DLD1 (cell line): ENCODE results near the gene ZNF25.
"Not testable (repeated sequence)": the region's sequence is repeated elsewhere in the genome, so short reads cannot be mapped to it uniquely, and the experiment has no call there.

Experiments used
- in situ Hi-C: cut with HindIII; loops from 2 replicates; pipeline ENCODE4 v1.10.0; 2017; ENCODE audit warnings: low sequenced_read_pairs

ZNF25 gene

DNA sequence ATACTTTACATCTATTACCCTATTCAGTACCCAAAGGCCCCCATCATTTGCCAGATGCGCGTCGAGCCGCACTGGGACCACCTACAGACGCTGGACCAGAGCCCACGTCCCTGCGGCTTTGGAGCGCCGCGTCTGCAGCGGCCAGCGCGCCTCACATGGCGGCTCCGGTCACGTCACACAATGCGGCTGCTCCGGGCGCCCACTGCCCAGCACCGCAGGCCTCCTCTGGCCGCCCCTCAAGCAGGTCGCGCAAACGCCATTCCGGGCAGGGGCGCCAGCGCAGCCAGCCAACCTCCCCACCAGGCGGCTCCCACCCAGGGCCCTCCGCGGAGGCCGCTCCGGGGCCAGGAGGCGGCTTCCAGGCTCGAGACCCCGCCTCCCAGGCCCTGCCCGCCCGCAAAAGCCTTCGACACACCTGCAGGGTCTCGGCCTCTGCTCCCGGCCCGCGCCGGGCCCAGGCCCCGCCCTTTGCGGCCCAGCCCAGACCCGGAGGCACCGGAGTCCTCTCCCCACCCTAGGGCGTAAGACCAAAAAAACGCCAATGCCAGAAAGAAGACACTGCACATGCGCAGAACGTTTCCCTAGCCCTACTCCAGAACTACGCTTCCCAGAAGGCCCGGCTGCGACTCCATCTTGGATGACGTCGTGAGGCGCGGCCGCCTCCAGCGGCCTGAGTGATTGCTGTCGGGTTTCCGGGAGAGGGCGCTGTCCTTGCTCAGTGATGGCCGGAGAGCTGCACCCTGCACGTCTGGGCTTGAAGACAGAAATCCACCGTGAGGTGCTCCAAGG lies at the start of gene ZNF25:
ZNF25 (minus strand) TSS at position 557 of the 789 bp plus-strand sequence. CDS start 4,925 bp downstream, outside the sequence.
- in situ Hi-C loops, result no loop called here

DNA sequence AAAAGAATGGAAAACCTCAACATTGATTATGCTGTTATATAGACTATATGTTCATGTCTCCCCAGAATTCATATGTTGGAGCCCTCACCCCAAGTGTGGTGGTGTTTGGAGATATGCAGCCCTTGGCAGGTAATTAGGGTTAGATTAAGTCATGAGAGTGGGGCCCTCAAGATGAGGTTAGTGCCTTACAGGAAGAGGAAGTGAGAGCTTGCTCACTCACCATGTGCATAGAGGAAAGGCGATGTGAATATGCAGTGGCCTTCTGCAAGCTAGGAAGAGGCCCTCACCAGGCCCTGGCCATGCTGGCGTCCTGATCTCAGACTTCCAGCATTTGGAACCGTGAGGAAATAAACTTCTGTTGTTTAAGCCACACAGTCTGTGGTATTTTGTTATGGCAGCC lies 48.8 kb upstream of the ZNF25 start:
- in situ Hi-C loops, result no loop called here

DNA sequence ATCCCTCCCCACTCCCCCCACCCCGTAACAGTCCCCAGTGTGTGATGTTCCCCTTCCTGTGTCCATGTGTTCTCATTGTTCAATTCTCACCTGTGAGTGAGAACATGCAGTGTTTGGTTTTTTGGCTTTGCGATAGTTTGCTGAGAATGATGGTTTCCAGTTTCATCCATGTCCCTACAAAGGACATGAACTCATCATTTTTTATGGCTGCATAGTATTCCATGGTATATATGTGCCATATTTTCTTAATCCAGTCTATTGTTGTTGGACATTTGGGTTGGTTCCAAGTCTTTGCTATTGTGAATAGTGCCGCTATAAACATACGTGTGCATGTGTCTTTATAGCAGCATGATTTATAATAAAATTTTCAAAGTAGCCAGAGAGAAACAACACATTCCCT lies 42.7 kb upstream of the ZNF25 start:
- in situ Hi-C loops, result not testable (repeated sequence)

DNA sequence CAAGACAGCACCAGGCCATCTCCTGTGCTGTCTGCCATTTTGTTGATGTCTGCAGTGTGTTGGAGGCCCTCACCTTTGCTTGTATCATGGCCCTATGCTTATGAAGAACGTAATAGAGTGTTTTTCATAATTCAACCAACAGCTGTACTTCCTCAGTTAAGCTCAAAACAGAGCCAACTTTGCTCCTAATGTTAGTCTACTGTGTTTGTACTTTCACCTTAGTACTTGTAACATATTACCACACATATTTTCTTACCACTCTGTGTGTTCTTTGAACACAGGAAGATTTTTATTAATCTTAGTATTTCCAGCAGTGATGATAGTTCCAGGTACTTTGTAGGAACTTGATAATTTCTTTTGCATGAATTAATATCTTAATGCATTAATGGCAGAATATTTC lies 39.9 kb upstream of the ZNF25 start:
- in situ Hi-C loops, result no loop called here

DNA sequence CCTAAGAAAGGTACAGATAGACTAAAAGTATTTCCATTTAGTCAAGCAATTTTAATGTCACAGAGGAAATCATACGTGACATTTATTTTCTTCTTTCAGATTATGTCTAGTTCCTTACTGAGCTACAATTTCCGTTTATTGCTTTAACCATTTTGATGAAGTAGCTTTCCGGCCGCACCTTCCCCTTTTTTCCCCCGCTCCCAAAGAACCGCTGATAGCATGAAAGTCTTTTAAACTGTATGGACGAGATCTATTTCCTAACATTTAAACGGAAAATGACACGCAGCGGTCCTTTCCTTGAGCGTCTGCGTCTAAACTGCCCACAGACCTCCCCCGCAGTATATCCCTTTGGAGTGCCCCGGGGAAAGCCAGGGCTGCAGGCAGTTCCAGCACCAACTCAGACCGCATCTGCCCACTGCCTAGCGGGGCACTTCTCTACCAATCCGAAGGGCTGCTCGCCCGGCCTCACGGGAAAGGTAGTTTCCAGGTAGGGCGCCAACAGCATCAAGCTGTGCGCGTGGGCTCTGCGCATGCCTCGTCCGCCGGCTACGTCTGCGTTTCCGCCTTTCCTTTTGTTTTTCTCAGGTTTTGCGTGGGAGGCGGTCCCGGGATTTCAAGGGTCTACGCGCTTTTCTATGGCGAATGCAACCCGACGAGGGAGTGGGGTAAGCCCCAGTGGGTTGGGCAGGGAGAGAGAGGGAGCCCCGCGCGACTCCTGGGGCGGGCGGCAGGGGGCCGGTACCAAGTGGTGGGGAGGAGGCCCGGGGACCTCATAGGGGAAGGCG lies 33.9 kb upstream of the ZNF25 start, which contains the start of gene ZNF33A:
ZNF33A (plus strand) TSS at position 557 of the 785 bp plus-strand sequence. CDS start 1,667 bp downstream, outside the sequence.
- in situ Hi-C loops, result no loop called here

DNA sequence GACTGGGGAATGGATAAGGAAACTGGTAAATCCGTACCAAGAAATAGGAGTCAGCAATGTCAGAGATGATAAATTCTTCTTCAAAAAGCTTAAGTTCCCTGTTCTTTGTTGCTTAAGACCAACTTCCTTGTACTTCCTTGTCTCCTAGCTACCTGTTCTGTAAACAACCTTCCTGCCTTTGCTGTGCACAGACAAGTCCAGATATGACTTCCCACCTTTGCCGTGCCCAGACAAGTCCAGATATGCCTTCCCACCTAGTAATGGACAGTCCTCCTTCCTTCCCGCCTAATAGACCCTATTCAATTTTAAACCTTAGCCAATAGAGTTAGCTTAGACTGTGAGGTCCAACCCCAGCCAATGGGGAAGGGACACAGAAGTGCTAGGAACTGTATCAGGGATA lies 31.5 kb upstream of the ZNF25 start:
- in situ Hi-C loops, result no loop called here

DNA sequence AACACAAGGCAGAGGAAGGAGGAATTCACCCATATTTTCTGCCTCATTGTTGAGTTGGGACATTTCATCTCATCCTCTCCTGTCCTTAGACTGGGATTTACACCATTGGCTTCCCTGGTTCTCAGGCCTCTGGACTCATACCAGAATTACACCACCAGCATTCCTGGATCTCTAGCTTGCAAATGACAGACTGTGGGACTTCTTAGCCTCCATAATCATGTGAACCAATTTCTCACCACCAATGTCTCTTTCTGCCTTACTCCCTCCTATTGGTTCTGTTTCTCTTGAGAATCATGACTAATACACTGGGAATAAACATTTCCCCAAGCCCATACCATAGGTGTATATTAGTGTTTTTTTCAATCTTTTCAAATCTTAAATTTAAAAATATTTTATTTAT lies 31.1 kb upstream of the ZNF25 start:
- in situ Hi-C loops, result no loop called here

DNA sequence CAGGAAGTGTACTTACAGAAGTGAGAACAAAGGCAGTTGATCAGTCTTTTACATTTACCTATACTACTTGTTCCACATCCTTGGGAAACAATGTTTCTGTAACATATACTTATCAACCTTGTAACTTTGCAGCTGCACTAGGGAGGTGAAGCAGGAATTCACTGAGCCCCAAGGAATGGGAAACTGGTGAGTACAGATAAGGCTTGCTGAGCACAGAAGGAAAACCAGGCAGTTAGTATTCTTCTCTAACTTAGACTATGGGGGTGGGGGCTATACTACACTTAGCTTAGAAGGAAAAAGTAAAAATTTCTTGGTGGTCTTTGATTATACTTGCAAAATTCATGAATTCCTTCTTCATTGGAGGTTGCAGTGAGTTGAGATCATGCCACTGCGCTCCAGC lies 27.1 kb upstream of the ZNF25 start:
- in situ Hi-C loops, result no loop called here

DNA sequence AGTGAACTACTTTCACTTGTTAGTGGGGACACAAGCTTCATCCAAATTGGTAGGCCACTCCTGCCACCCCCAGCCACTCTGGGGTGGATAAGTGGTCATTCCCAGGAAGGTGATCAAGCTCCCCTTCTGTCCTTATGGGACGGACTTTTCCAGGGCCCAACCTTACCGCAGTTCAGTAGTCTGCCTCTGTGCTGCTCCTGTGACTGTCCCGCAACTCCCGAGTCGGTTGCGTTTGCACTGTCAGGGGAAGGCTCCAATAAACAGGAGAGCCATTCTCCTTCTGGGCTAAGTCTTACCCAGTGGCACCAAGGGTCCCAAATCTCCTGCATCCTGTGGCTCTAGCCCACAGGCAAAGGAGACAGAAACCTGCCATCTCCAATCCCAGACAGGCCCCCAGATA lies 26.6 kb upstream of the ZNF25 start:
- in situ Hi-C loops, result no loop called here

DNA sequence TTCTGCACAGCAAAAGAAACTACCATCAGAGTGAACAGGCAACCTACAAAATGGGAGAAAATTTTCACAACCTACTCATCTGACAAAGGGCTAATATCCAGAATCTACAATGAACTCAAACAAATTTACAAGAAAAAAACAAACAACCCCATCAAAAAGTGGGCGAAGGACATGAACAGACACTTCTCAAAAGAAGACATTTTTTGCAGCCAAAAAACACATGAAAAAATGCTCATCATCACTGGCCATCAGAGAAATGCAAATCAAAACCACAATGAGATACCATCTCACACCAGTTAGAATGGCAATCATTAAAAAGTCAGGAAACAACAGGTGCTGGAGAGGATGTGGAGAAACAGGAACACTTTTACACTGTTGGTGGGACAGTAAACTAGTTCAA lies 24.0 kb upstream of the ZNF25 start:
- in situ Hi-C loops, result not testable (repeated sequence)

DNA sequence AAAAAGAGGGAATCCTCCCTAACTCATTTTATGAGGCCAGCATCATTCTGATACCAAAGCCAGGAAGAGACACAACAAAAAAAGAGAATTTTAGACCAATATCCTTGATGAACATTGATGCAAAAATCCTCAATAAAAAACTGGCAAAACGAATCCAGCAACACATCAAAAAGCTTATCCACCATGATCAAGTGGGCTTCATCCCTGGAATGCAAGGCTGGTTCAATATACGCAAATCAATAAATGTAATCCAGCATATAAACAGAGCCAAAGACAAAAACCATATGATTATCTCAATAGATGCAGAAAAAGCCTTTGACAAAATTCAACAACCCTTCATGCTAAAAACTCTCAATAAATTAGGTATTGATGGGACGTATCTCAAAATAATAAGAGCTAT lies 22.5 kb upstream of the ZNF25 start:
- in situ Hi-C loops, result not testable (repeated sequence)

DNA sequence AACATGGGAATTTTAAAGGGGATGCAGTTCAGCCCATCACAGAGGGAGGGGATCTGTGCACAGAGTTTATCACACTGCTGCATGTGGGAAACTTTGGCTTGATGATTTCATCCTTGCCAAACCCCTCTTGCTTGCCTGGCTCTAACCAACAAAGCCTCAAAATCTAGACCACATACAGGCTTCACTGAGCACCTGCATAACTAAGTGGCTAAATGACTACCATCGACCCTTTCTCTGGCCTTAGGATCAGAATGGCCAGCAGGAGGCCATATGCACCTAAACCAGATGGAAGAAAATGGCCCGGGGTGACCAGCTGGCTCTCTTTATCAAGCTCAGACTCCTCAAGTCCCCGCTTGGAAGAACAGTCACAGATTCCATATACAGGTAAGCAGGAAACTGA lies 15.6 kb upstream of the ZNF25 start:
- in situ Hi-C loops, result no loop called here

DNA sequence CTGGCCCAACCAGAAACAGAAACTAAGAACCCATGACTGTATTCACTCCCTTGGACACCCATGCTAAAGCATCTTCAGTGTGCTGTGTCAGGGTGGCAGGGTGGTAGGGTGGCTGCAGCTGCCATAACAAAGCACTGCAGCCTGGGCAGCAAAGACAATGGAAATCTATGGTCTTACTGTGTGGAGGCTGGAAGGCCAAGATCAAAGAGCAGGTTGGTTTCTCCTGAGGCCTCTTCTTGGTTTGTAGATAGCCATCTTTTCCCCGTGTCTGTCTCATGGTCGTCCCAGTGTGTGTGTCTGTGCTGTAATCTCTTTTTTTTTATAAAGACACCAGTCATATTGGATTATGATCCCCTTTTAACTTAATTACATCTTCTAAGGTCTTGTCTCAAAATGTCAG lies 15.2 kb upstream of the ZNF25 start:
- in situ Hi-C loops, result no loop called here

DNA sequence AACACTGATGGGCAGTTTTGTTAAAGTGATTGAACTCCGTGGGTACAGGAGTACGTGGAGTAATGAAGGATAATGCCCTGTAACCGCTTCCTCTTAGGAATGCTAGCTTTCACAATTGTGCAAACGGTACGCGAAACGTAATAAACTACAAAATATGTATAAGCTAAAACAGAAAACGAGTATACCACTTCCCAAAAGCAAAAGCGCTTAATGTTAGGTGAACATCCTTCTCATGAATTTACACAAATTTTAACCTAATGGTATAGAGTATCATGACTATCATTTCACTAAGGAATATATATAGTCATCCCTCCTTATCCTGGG lies 395 bp upstream of the ZNF25 start:
- in situ Hi-C loops, result no loop called here

DNA sequence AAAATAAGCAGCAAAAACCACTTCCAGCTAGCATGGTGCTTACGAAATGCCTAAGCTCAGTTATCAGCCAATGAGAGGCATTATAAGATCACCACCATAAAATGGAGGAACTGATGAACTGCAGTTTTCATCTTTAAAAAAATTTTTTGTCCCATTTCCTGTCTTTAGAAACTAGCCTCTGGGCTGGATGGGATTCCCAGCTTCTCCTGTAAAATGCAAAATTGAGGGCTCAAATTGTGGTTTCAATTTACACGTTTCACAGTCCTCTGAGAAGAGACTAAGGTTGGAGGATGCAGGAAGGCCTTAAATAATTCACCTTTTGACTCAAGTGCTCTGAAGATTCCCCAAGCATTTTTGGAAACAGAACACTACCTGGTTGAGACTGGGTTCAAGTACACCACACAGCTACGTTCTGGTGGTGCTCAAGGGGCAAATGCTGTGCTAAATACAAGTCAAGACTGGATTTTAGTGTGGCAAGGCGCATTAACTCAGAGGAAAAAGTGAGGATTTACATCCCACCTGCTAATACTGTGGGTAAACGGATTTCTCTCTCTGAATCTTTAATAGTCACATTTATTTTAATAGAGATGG lies 951 bp downstream of the ZNF25 start:
- in situ Hi-C loops, result no loop called here

DNA sequence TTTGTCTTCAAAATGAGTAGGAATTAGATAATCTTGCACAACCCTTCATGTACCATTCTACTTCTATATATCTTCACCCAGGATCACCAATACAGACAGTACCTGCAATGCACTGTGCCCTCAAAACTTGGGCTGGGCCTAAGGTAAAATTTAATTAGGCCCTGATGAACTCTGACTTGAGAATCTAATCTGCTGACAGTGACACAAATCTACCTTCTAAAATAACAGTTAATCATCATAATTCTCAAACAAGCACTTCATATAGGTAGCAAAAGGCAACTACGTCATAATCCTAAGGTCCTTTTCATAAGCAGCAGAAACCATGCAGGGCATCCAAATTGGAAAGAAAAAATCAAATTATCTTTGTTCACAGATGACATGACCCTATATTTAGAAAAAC lies 4.1 kb downstream of the ZNF25 start:
- in situ Hi-C loops, result no loop called here

DNA sequence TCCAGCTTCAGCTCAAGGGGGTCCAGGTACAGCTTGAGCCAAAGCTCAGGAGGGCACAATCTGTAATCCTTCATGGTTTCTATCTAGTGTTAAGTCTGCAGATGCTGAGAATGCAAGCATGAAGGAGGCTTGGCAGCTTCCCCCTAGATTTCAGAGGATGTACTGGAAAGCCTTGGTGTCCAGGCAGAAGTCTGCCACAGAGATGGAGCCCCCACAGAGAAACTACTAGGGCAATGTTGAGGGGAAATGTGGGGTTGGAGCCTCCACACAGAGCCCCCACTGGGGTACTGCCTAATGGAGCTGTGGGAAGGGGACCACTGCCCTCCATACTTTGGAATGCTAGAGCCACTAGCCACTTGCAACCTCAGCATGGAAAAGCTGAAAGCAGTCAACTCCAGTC lies 11.4 kb downstream of the ZNF25 start:
- in situ Hi-C loops, result no loop called here

DNA sequence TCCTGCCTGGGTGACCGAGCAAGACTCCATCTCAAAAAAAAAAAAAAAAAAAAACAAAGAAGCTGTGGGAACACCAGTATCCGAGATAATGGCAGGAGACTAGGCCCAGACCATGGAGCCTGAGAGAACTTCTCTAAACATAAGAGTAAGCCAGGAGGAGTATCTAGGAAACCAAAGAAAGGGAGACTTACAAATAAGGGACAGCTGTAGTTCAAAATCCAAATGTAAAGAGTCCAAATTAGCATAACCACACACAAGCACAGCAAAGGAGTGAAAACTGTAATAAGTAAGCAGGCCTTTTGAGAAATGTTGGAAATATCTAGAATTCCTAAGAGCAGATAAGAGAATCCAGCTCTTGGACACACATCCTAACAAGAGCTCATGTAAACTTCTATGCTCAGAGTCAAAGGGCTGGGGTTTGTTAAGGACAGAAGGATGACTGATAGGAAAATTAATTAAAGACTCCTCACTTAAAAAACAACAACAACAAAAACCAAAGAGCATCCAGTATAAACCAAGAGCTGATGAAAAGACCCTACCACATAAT lies 15.8 kb downstream of the ZNF25 start:
- in situ Hi-C loops, result no loop called here

DNA sequence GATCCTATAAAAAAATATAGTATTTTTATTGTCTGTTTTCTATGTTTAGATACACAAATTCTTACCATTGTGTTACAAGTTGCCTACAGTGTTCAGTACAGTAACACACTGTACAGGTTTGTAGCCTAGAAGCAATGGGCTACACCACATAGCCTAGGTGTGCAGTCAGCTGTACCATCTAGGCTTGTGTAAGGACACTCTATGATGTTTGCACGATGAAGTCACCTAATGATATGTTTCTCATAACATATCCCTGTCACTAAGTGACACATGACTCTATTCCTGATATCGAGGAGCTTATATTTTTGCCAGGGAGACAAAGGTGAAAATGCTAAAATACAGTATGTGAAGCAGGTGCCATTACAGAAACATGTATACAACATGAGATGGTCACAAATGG lies 18.6 kb downstream of the ZNF25 start:
- in situ Hi-C loops, result no loop called here

DNA sequence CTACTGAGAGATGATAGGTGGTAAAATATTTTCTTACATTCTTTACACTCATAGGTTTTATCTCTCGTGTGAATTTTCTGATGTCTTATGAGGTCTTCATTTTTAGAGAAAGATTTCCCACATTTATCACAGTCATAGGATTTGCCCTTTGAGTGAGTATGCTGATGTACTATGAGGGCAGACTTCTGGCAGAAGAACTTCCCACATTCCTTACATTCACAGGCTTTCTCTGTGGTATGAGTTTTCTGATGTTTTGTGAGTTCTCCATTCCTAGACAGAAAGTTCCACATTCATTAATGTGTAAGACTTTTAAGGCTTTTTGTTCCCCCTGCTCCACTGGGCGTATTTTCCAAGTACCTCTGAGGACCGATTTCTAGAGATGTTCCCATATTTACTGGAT lies 23.5 kb downstream of the ZNF25 start:
- in situ Hi-C loops, result no loop called here

DNA sequence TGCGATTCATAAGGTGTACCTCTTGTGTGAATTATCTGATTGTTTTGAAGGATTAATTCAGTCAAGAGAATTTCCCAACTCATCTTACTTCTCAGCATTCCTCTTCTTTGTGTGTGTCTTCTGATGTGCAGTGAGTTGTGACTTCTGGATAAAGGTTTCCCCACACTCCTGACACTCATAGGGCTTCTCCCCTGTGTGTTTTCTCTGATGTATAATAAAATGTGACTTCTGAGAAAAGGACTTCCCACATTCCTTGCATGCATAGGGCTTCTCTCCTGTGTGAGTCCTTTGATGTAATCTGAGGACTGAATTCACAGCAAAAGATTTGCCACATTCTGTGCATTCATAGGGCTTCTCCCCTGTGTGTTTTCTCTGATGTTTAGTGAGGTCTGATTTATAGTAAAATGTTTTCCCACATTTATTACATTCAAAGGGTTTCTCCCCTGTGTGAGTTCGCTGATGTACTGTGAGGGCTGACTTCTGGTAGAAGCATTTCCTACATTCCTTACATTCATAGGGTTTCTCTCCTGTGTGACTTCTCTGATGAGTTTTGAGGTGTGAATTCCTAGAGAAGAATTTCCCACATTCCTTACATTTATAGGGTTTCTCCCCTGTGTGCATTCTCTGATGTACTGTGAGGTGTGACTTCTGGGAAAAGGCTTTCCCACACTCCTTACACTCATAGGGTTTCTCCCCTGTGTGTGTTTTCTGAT lies 24.2 kb downstream of the ZNF25 start:
- in situ Hi-C loops, result no loop called here
